ENCODE data around the gene KRT82.
"Not testable (repeated sequence)": the region's sequence is repeated elsewhere in the genome, so short reads cannot be mapped to it uniquely, and the experiment has no call there.

Gene KRT82

GRCh38 chr12:52434760-52435530 is 28.8 kb upstream of the KRT82 start:
- no peak for DNase-seq

- DNase-seq = no peak
Observed at GRCh38 chr12:52434081-52434733, 28.1 kb upstream of the KRT82 start, which contains the start of gene KRT75. TSS of gene KRT75 (minus strand) at chr12:52434371. CDS start at chr12:52434304, 67 bp downstream.

- DNase-seq = no peak
Observed at GRCh38 chr12:52433501-52434080, 27.5 kb upstream of the KRT82 start.

DNA sequence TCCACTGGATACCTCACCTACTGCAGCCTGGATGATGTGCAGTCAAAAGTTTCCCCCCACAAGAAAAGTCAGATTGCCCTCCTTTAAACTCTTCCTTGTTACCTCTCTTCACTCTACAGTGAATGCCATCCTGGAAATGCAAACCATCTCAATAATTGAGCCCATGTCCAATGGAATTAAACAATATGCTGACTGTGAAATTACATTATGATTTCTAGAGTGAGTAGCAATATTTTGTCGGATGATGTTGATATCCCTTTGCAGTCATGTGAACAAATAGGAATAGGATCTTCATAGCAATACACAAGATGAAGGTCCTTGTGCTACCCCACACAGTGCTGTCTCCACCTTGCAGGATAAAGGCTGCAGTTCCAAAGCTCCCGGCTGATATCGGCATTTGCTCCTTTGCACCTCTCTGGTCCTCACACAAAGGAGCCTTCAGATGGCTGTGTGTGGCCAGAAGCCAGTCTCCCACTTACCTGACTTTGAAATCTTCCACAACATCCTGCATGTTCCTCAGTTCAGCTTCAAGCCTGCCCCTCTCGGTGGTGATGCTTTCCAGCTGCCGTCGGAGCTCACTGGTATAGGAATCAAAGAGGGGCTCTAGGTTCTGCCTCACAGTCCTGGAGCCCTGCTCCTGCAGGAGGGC is 26.5 kb upstream of the KRT82 start:
- no peak for DNase-seq

- peak; percentile 60 for DNase-seq
Observed at GRCh38 chr12:52428121-52428520, 22.0 kb upstream of the KRT82 start.

DNA sequence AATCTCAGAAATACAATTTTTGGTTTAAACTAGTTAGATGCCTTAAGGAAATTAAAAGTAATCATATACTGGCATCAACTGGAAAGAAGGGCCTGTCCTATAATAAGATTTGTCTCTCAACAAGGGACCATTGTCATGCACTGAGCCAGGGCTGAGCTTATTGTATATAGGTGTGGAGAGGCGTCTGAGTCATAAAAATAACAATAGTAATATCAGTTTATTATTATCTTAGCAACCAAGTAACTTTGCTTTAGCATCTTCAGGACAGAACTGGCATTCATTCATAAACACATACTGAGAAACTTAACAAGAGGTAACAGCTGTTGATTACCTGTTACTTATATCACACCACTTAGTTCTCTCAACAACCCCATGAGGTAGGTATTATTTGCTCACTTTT is 20.9 kb upstream of the KRT82 start:
- DNase-seq = no peak

- DNase-seq = no peak
Observed at GRCh38 chr12:52426034-52426433, 19.9 kb upstream of the KRT82 start.

GRCh38 chr12:52425466-52425865 is 19.3 kb upstream of the KRT82 start:
- no peak for DNase-seq

GRCh38 chr12:52423661-52424500 is 17.7 kb upstream of the KRT82 start:
- no peak for DNase-seq

- no peak for DNase-seq
Observed at GRCh38 chr12:52423035-52423434, 16.9 kb upstream of the KRT82 start.

DNA sequence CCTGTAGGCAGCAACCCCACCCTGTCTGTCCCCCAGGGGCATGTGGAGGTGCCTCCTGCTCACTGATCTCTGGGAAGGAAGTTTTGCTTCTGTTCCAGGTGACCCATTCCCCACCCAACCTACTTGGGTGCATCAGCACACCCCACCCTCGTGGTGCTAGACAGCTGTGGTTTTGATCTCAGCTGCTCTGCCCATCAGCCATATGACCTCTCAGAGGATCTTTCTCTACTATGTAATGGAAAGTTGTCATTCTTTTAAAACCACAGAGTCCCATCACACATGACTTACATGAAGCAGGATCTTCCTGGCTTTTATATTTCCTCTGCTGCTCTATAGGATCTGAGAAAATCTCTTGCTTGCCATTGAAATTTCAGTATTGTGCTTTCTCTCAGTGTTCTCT is 13.5 kb upstream of the KRT82 start:
- no peak for DNase-seq

DNA sequence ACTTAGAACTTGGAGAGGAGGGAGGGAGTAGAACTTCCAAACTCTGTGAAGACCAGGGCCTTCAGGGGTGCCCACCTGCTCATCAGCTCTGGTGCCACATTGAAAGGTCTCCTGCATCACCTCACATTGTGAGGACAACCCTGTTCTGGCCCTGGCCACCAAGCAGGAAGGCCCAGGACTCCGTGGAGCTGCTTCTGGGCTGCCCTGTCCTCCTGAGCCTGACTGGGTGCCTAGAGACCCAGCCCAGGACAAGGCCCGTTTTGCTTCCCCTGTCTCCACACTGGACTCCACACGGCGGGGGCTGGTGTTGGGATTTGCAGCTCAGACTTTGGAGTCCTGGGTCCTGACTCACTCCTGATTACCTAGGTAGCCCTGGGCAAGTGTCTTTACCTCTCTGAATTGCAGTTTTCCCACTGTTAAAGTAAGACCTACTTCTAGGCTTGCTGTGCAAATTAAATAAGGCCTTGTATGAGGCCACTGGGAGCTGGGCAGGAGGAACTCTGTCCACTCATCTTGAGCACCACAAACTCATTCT is 12.5 kb upstream of the KRT82 start:
- DNase-seq = no peak

- no peak for DNase-seq
Observed at GRCh38 chr12:52417740-52418139, 11.6 kb upstream of the KRT82 start.

DNA sequence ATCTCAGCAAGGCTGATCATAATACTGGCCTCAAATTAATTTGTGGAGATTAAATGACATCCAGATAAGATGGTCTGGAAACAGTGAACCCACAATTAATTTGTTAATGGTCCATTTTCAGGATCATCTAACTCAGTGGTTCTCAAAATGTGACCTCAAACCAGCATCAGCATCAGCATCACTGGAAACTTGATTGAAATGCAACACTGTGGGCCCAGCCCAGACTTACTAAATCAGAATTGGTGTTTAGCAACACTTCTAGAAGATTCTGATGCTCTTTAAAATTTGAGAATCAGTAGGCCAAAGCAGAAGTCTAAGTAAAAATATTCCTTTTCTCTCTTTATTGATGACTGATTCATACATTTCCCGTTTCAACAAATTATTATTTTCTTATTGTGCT is 10.7 kb upstream of the KRT82 start:
- DNase-seq = no peak

GRCh38 chr12:52415870-52416750 is 10.0 kb upstream of the KRT82 start:
- DNase-seq = no peak

DNA sequence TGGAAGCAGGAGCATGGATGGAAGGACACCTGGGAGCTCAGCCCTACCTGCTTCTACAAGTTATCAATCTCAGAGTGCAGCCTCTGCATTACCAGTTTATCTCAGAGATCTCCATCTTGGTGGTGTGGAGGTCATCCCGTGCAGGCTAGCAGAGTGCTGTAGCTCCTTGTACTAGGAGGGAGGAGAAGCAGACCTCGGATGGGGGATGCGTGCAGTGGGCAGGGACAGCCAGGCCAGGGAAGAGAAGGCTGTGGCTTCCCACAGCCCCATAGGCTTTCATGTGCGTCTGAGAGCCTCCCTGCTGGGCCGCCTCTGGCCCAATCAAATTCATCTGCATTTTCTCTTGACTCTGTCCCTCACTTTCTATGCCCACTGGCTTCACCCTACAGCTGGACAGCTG is 8.8 kb upstream of the KRT82 start:
- no peak for DNase-seq

GRCh38 chr12:52413782-52414345 is 7.7 kb upstream of the KRT82 start:
- DNase-seq = no peak

GRCh38 chr12:52413202-52413601 is 7.1 kb upstream of the KRT82 start:
- DNase-seq = no peak

- no peak for DNase-seq
Observed at GRCh38 chr12:52411815-52412214, 5.7 kb upstream of the KRT82 start.

DNA sequence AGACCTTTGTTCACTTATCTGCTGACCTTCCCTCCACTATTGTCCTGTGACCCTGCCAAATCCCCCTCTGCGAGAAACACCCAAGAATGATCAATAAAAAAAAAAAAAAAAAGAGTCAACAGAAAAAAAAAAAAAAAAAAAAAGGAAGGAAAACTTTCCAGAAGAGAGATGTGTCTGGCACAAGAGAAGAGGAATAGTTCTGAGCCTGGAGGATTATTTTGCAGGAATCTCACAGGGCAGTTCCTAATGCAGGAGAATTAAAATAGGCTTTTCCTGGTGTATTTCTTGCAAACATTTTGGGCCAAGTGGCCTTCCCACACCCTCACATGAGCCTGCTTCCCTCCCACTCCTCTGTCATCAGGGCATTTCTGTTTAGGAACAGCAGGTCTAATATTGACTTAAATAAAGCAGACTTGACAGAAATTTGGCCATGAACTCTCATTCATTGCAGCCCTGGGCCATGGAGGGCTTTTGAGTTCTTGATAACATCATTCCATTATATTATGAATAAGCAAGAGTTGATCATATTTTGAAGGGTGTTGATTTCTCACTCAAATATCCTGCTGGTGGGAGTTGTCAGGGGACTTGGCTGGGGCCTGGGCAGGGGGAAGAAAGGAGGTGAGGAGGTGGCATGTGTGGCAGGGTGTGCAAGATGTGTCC is 4.6 kb upstream of the KRT82 start:
- DNase-seq = not testable (repeated sequence)

Measured in RPMI8226 (cell line).